ENCODE results near the gene DESI1. TPM values are rescaled to one million over a fixed set of nuclear protein-coding genes. Genes with fewer than 3 reads are reported as not detected.

DESI1 gene
- total RNA-seq, 4 donors from 2014 or later: 25.6 to 32.9 (median 27.9) TPM

- no peak for DNase-seq (ENCODE audit: low spot score in 2 of 2)
- H3K27me3 ChIP-seq: no peaks in the 10 kb centered on the region
- H3K36me3 ChIP-seq: peaks cover 60% of the 10 kb centered on the region
- 79% methylated on average over 8 of the region's 8 CpGs for WGBS
- no peak overlapping the region for H3K4me3 ChIP-seq
- TF ChIP-seq POLR2A (IDR thresholded peaks at IDR 0.05) (no peak), CTCF (IDR thresholded peaks at IDR 0.05) (no peak), EP300 (IDR thresholded peaks at IDR 0.05) (no peak), POLR2AphosphoS5 (IDR thresholded peaks at IDR 0.05) (no peak)
- H3K27ac ChIP-seq: no peak overlapping the region
- H3K9me3 ChIP-seq: no peaks in the 10 kb centered on the region
- H3K4me1 ChIP-seq: peaks cover 3% of the 10 kb centered on the region
These were observed 38.1 kb downstream of the DESI1 start for GRCh38 chr22:41582694-41583093.

GRCh38 chr22:41579997-41580355 is 40.9 kb downstream of the DESI1 start:
- Histone ChIP-seq H3K4me3 (no peak overlapping the region), H3K27me3 (no peaks in the 10 kb centered on the region), H3K36me3 (peaks cover 84% of the 10 kb centered on the region), H3K9me3 (no peaks in the 10 kb centered on the region), H3K27ac (no peak overlapping the region), H3K4me1 (no peaks in the 10 kb centered on the region)
- no peak for DNase-seq (ENCODE audit: low spot score in 2 of 2)
- 79% methylated on average over 2 of the region's 6 CpGs for WGBS
- TF ChIP-seq POLR2AphosphoS5 (IDR thresholded peaks at IDR 0.05) (no peak), EP300 (IDR thresholded peaks at IDR 0.05) (no peak), CTCF (IDR thresholded peaks at IDR 0.05) (no peak), POLR2A (IDR thresholded peaks at IDR 0.05) (no peak)

GRCh38 chr22:41579297-41579996 is 41.4 kb downstream of the DESI1 start:
- no peaks in the 10 kb centered on the region for H3K9me3 ChIP-seq
- H3K27ac ChIP-seq: no peak overlapping the region
- 97% methylated on average over 6 of the region's 12 CpGs for WGBS
- H3K4me3 ChIP-seq: no peak overlapping the region
- H3K4me1 ChIP-seq: no peaks in the 10 kb centered on the region
- TF ChIP-seq POLR2A (IDR thresholded peaks at IDR 0.05): no peak
- TF ChIP-seq POLR2AphosphoS5 (IDR thresholded peaks at IDR 0.05): no peak
- TF ChIP-seq CTCF (IDR thresholded peaks at IDR 0.05): no peak
- TF ChIP-seq EP300 (IDR thresholded peaks at IDR 0.05): no peak
- DNase-seq (ENCODE audit: low spot score in 2 of 2): no peak
- peaks cover 80% of the 10 kb centered on the region for H3K36me3 ChIP-seq
- H3K27me3 ChIP-seq: no peaks in the 10 kb centered on the region

GRCh38 chr22:41578818-41579217 is 42.0 kb downstream of the DESI1 start:
- no peak for DNase-seq (ENCODE audit: low spot score in 2 of 2)
- Histone ChIP-seq H3K27ac (no peak overlapping the region), H3K9me3 (no peaks in the 10 kb centered on the region), H3K4me1 (no peaks in the 10 kb centered on the region), H3K27me3 (no peaks in the 10 kb centered on the region), H3K4me3 (no peak overlapping the region), H3K36me3 (peaks cover 74% of the 10 kb centered on the region)
- 96% methylated on average over 4 of the region's 9 CpGs for WGBS
- no peak for TF ChIP-seq EP300 (IDR thresholded peaks at IDR 0.05)
- TF ChIP-seq CTCF (IDR thresholded peaks at IDR 0.05): no peak
- TF ChIP-seq POLR2AphosphoS5 (IDR thresholded peaks at IDR 0.05): no peak
- TF ChIP-seq POLR2A (IDR thresholded peaks at IDR 0.05): no peak

GRCh38 chr22:41578114-41578513 is 42.7 kb downstream of the DESI1 start:
- no peaks in the 10 kb centered on the region for H3K9me3 ChIP-seq
- peaks cover 67% of the 10 kb centered on the region for H3K36me3 ChIP-seq
- no peaks in the 10 kb centered on the region for H3K4me1 ChIP-seq
- TF ChIP-seq CTCF (IDR thresholded peaks at IDR 0.05) (no peak), POLR2A (IDR thresholded peaks at IDR 0.05) (no peak), EP300 (IDR thresholded peaks at IDR 0.05) (no peak), POLR2AphosphoS5 (IDR thresholded peaks at IDR 0.05) (no peak)
- 90% methylated on average over 8 of the region's 8 CpGs for WGBS
- no peaks in the 10 kb centered on the region for H3K27me3 ChIP-seq
- no peak overlapping the region for H3K27ac ChIP-seq
- DNase-seq (ENCODE audit: low spot score in 2 of 2): no peak
- no peak overlapping the region for H3K4me3 ChIP-seq
